HUES64 (cell line): ENCODE measurements around the gene NSMCE1.

Source experiments
- H3K27ac ChIP-seq: 2 replicates; pipeline ENCODE4 v1.7.0; 2013; ENCODE audit warnings: low read depth, low read length, inconsistent platforms
- H3K27me3 ChIP-seq: 2 replicates; pipeline ENCODE4 v1.6.1; 2013; ENCODE audit warnings: mild to moderate bottlenecking, low read length; ENCODE audit not compliant: insufficient read depth
- H3K36me3 ChIP-seq: 2 replicates; pipeline ENCODE4 v1.6.1; 2013; ENCODE audit warnings: mild to moderate bottlenecking, low read length; ENCODE audit not compliant: insufficient read depth
- H3K4me1 ChIP-seq: 2 replicates; pipeline ENCODE4 v1.6.1; 2013; ENCODE audit warnings: mild to moderate bottlenecking, low read length, moderate library complexity; ENCODE audit not compliant: insufficient read depth
- H3K4me3 ChIP-seq: 2 replicates; pipeline ENCODE4 v1.5.1; 2013; ENCODE audit warnings: mild to moderate bottlenecking, low read length, moderate library complexity
- H3K9ac ChIP-seq: 2 replicates; pipeline ENCODE4 v1.6.1; 2013; ENCODE audit warnings: mild to moderate bottlenecking, low read depth, low read length
- H3K9me3 ChIP-seq: 2 replicates; pipeline ENCODE4 v1.6.1; 2013; ENCODE audit warnings: low read depth, low read length; ENCODE audit not compliant: insufficient read depth
- WGBS: fragments of 150-250, 120-280 bp; methylation state at CpG from one replicate; pipeline ENCODE4 v1.1.7; 2013; ENCODE audit warnings: missing lambda C conversion rate; 5-methylcytosine and 5-hydroxymethylcytosine counted together

Gene NSMCE1

GRCh38 chr16:27198451-27199234, 69.9 kb downstream of the NSMCE1 start:
- H3K4me1 ChIP-seq, result 0 out of 2 replicates have a peak, but pooled peaks cover 5% of the 10 kb centered on the region
- H3K27ac ChIP-seq, result no peak overlapping the region
- H3K36me3 ChIP-seq, result no peaks in the 10 kb centered on the region
- H3K9me3 ChIP-seq, result no peaks in the 10 kb centered on the region
- 94% methylated on average over 12 of the region's 12 CpGs for WGBS
- no peak overlapping the region for H3K9ac ChIP-seq
- no peak overlapping the region for H3K4me3 ChIP-seq
- no peaks in the 10 kb centered on the region; the same call in 1 of the 2 replicates for H3K27me3 ChIP-seq

DNA sequence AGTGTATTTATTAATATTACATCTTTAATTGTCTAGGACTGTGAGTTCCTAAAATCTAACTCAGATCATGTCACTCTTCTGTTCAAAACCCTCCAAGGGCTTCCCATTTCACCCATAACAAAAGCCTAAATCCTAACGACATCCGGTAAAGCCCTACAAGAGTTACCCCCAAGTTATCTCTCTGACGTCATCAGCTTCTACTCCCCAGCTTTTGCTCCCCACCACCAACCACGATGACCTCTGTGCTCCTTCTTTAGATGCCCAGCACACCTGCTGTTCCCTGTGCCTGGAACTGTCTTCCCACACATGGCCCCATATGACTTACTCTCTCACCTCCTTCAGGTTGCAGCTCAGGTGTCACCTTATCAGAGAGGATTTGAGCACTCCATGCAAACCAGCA, 71.6 kb downstream of the NSMCE1 start:
- Histone ChIP-seq H3K4me3 (no peak overlapping the region), H3K27ac (no peak overlapping the region), H3K9me3 (no peaks in the 10 kb centered on the region), H3K9ac (no peak overlapping the region), H3K27me3 (no peaks in the 10 kb centered on the region; the same call in 1 of the 2 replicates), H3K36me3 (no peaks in the 10 kb centered on the region), H3K4me1 (no peaks in the 10 kb centered on the region)
- 84% methylated on average over 4 of the region's 4 CpGs for WGBS

DNA sequence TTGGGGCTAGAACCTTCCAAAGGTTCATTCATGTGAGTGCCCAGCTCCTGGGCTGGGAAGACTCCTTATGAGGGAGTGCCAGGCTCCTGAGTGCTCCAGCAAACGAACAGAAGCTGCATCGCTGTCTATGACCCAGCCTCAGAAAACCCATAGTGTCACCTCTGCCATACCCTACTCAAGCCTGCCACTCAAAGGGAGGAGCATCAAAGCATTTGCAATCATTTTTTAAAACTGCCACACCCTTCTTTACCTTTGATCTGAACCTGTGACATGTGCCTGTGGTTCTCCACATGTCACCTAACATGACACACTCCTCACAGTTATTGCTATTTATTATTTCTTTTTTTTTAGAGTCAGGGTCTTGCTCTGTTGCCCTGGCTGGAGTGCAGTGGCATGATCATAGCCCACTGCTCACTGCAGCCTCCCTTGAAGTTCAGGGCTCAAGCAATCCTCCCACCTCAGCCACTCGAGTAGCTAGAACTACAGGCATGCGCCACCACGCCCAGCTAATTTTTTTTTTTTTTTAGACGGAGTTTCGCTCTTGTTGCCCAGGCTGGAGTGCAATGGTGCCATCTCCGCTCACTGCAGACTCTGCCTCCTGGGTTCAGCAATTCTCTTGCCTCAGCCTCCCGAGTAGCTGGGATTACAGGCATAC, 72.5 kb downstream of the NSMCE1 start:
- H3K27me3 ChIP-seq, result no peaks in the 10 kb centered on the region; the same call in 1 of the 2 replicates
- H3K27ac ChIP-seq, result no peak overlapping the region
- no peaks in the 10 kb centered on the region for H3K9me3 ChIP-seq
- no peak overlapping the region for H3K9ac ChIP-seq
- no peaks in the 10 kb centered on the region for H3K36me3 ChIP-seq
- H3K4me1 ChIP-seq, result no peaks in the 10 kb centered on the region
- WGBS, result 94% methylated on average over 9 of the region's 9 CpGs
- H3K4me3 ChIP-seq, result no peak overlapping the region

- 90% methylated on average over 5 of the region's 6 CpGs for WGBS
- H3K4me3 ChIP-seq, result no peak overlapping the region
- H3K4me1 ChIP-seq, result no peaks in the 10 kb centered on the region
- H3K9me3 ChIP-seq, result no peaks in the 10 kb centered on the region
- no peak overlapping the region for H3K9ac ChIP-seq
- no peak overlapping the region for H3K27ac ChIP-seq
- no peaks in the 10 kb centered on the region for H3K36me3 ChIP-seq
- no peaks in the 10 kb centered on the region; the same call in 1 of the 2 replicates for H3K27me3 ChIP-seq
Measured at GRCh38 chr16:27195076-27195741, 73.4 kb downstream of the NSMCE1 start.

- 91% methylated on average over 4 of the region's 6 CpGs for WGBS
- Histone ChIP-seq H3K9ac (no peak overlapping the region), H3K4me1 (no peaks in the 10 kb centered on the region), H3K36me3 (no peaks in the 10 kb centered on the region), H3K27ac (no peak overlapping the region), H3K4me3 (no peak overlapping the region), H3K27me3 (no peaks in the 10 kb centered on the region; the same call in 1 of the 2 replicates), H3K9me3 (no peaks in the 10 kb centered on the region)
Measured at GRCh38 chr16:27193300-27193990, 75.1 kb downstream of the NSMCE1 start.

GRCh38 chr16:27191352-27191924, 77.1 kb downstream of the NSMCE1 start:
- Histone ChIP-seq H3K4me1 (no peaks in the 10 kb centered on the region), H3K27ac (no peak overlapping the region), H3K27me3 (no peaks in the 10 kb centered on the region; the same call in 1 of the 2 replicates), H3K4me3 (no peak overlapping the region), H3K9me3 (no peaks in the 10 kb centered on the region), H3K36me3 (no peaks in the 10 kb centered on the region), H3K9ac (no peak overlapping the region)
- WGBS, result 88% methylated on average over 7 of the region's 7 CpGs

DNA sequence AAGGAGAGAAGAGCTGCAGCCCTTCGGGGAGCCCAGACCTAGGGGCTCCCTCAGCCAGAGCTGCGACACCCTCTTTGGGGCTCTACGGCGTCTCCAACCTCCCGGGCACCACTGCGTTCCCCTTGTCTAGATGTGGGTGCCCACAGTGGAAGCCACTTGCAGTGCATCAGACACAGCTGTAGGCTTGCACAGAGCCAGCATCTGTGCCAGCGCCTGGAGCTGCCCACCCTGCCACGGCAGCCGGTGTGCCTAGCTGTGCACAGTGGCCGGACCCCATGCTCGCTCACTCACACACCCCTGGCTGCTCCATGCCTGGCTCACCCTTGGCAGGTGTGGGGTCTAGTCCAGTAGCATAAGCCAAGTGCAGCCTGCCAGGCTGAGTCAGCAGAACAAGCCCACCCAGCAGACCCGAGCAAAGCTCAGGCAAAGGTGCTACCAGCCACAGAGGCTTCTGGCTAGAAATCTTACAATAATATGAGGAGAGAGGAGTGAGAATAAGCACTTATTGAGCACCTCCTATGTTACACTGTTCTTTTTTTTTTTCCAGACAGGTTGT, 78.2 kb downstream of the NSMCE1 start:
- 96% methylated on average over 12 of the region's 12 CpGs for WGBS
- no peak overlapping the region for H3K27ac ChIP-seq

GRCh38 chr16:27189335-27189972, 79.1 kb downstream of the NSMCE1 start:
- Histone ChIP-seq H3K4me1 (no peaks in the 10 kb centered on the region), H3K27ac (no peak overlapping the region), H3K36me3 (no peaks in the 10 kb centered on the region), H3K9ac (no peak overlapping the region), H3K27me3 (no peaks in the 10 kb centered on the region), H3K4me3 (no peak overlapping the region), H3K9me3 (no peaks in the 10 kb centered on the region)
- WGBS, result 71% methylated on average over 13 of the region's 13 CpGs

More for the DNA sequence above, 78.2 kb downstream of the NSMCE1 start:
- Histone ChIP-seq H3K4me3 (no peak overlapping the region), H3K27me3 (no peaks in the 10 kb centered on the region), H3K36me3 (no peaks in the 10 kb centered on the region), H3K4me1 (no peaks in the 10 kb centered on the region), H3K9me3 (no peaks in the 10 kb centered on the region), H3K9ac (no peak overlapping the region)

DNA sequence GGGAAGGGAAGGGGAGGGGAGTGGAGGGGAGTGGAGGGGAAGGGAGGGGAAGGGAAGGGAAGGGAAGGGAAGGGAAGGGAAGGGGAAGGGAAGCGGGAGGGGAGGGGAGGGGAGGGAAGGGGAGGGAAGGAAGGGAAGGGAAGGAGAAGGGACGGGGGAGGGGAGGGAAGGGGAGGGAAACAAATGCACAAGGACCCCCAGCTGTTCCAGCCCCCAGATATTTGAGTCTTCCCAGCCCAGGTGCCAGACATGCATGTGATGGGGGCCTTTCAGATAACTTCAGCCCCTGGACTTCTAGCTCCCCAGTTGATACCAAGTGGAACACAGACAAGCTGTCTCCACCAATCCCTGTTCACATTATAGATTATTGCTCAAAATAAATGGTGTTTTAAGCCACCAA, 79.9 kb downstream of the NSMCE1 start:
- H3K27me3 ChIP-seq, result no peaks in the 10 kb centered on the region
- no peaks in the 10 kb centered on the region for H3K9me3 ChIP-seq
- no peak overlapping the region for H3K27ac ChIP-seq
- H3K4me1 ChIP-seq, result no peaks in the 10 kb centered on the region
- WGBS, result 88% methylated on average over 2 of the region's 2 CpGs
- no peaks in the 10 kb centered on the region for H3K36me3 ChIP-seq
- H3K9ac ChIP-seq, result no peak overlapping the region
- no peak overlapping the region for H3K4me3 ChIP-seq

DNA sequence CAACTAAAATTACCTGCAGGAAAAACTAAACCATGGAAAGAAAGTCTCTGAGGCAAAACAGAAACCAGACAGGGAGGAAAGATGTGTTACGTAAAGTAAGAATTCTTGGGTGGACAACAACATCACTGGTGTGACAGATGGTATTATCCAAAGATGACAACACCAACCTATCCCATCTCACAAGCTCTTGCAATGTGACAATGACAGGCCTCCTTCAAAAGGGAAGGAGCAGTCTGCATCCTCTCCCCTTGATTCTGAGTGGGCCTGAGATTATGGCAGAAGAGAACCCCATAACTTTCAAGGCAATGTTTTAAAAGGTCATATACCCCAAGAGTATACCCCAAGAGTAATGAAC, 82.8 kb downstream of the NSMCE1 start:
- Histone ChIP-seq H3K4me3 (no peak overlapping the region), H3K27me3 (no peaks in the 10 kb centered on the region), H3K36me3 (no peaks in the 10 kb centered on the region), H3K9ac (no peak overlapping the region), H3K4me1 (no peaks in the 10 kb centered on the region), H3K9me3 (no peaks in the 10 kb centered on the region), H3K27ac (no peak overlapping the region)
- 100% methylated on average over 1 of the region's 1 CpG for WGBS
